ENCODE results near the gene ZNF692. TPM values are rescaled to one million over a fixed set of nuclear protein-coding genes. Genes with fewer than 3 reads are reported as not detected.
A peak's percentile ranks its signal among the peaks of the same experiment; 100 is the strongest.
"Not testable (repeated sequence)": the region's sequence is repeated elsewhere in the genome, so short reads cannot be mapped to it uniquely, and the experiment has no call there.

Gene ZNF692
- total RNA-seq, 1 experiment from 2014 or later: 15.0 TPM

DNA sequence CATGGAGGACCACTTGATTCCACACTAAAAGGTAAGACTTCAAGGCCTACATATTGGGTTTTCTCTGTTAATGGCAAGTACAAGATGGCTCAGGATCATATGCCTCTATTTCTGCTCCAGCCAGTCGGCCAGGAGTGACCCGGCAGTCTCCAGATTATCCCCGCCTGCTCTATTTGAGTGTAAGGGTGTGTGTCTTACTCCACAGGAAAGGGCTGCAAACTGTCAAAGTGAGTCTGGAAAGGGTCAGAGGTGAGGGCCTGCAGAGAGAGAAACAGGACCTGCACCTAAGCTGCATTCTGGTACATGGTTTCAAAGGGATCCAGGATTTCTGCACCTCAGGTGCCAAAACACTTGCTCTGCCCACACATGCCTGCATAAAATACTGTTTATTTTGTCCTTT, 9.2 kb downstream of the ZNF692 start:
- DNase-seq (ENCODE audit: low spot score): no peak

GRCh38 chr1:248849152-248849551, 9.7 kb downstream of the ZNF692 start:
- DNase-seq (ENCODE audit: low spot score): no peak

DNA sequence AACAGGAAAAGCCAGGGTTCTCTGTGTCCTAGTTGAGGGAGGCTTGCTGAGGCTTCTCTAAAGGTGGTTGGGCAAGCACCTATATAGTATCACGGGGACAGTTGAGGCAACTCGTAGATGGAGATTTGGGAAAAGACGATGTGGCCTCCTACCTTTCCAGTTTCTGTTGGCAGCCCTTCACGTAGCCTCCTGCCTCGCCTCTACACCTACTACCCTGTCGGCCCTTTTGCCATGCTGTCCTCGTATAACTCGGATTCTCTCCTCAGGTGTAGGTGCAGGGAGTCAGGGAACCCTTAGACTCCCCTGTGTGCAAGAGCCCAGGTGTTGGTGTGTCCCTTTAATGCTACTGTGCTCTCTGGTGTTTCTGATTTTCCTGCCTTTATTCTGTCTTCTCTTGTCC, 10.3 kb downstream of the ZNF692 start:
- DNase-seq (ENCODE audit: low spot score): no peak

DNA sequence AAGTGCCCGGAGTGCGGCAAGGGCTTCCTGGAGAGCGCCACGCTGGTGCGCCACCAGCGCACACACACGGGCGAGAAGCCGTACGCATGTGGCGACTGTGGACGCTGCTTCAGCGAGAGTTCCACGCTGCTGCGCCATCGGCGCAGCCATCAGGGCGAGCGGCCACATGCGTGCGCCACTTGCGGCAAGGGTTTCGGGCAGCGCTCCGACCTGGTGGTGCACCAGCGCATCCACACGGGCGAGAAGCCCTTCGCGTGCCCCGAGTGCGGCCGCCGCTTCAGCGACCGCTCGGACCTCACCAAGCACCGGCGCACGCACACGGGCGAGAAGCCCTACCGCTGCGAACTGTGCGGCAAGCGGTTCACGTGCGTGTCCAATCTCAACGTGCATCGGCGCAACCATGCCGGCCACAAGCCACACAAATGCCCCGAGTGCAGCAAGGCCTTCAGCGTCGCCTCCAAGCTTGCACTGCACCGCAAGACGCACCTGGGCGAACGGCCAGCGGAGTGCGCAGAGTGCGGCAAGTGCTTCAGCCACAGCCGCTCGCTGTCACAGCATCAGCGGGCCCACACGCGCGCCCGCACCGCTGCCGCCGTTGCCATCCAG, 10.8 kb downstream of the ZNF692 start:
- DNase-seq (ENCODE audit: low spot score): no peak

GRCh38 chr1:248847181-248847955, 11.5 kb downstream of the ZNF692 start:
- DNase-seq (ENCODE audit: low spot score): no peak

- no peak for DNase-seq (ENCODE audit: low spot score)
Measured at GRCh38 chr1:248844526-248844925, 14.4 kb downstream of the ZNF692 start.

GRCh38 chr1:248843687-248844086, 15.2 kb downstream of the ZNF692 start:
- no peak for DNase-seq (ENCODE audit: low spot score)

DNA sequence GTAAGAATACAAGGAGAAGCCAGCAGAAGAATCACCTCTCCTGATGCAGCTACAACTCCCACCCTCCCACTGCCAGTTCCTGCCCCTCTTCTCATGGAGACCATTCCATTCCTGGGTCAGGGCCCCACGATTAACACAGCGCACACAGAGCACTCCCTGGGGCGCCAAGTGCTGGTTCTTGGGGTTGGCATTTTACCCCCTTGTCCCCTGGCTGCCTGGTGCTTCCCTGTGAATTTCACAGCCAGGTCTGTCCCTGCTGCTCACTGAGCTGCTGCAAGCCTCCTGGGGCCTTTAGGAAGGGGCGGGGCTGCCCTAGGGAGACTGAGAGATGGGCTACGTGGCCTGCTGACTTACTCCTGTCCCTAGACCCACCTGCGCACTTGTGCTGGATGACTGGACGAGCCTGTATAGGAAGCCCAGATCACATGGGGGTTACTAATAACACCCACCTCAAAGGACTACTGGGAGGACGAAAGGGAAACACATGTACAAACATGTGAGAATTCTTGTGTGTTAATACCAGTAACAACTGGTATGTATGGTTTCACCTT, 16.0 kb downstream of the ZNF692 start:
- no peak for DNase-seq (ENCODE audit: low spot score)

- DNase-seq (ENCODE audit: low spot score): peak; percentile 26
Measured at GRCh38 chr1:248841702-248842395, 17.0 kb downstream of the ZNF692 start.

- no peak for DNase-seq (ENCODE audit: low spot score)
Measured at GRCh38 chr1:248840946-248841345, 17.9 kb downstream of the ZNF692 start.

- no peak for DNase-seq (ENCODE audit: low spot score)
Measured at GRCh38 chr1:248839168-248839555, 19.7 kb downstream of the ZNF692 start.

DNA sequence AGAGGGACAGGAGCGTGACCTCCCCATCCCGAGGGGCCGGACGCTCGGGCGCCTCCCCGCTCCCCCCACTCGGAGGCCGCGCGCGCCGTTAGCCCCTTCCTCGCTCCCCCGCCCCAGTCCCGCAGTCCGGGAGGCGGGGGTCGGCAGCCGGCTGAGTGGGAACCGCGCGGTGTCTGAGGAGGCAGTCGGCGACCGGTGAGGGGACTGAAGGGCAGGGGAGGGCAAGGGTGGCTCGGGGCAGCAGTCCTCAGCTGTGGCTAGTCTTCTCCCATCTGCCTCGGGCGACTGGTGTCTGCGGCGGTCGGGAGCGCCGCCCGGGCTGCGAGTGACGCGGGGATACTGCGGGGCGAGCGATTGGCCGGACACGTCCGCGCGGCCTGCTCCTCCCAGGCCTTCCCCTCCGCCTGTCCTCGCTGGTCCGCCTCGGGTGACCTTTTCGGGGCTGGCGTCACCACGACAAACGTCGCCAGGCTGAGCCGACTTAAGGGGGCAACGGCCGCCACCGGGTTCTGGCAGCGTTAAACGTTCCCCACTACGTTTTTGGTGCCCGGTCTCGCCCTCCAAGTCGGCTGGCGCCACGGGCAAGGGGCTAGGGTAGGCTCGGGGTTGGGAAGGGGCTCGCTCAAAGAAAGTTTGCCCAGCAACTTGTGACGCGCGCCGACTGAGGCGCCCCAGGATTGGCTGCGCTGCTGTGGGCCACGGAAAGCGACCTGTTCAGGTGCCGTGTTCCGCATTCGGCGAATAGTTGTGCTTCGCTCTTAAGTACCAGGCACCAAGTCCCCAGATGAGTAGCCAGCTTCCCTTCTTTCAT, 20.3 kb downstream of the ZNF692 start:
- DNase-seq (ENCODE audit: low spot score): peak; percentile 82

GRCh38 chr1:248837781-248838356, 21.0 kb downstream of the ZNF692 start, which contains the start of gene ZNF672:
Gene ZNF672, plus strand, starts transcription at chr1:248838224. Its CDS starts 9,051 bp downstream, at chr1:248847275.
- peak; percentile 100 for DNase-seq (ENCODE audit: low spot score)

DNA sequence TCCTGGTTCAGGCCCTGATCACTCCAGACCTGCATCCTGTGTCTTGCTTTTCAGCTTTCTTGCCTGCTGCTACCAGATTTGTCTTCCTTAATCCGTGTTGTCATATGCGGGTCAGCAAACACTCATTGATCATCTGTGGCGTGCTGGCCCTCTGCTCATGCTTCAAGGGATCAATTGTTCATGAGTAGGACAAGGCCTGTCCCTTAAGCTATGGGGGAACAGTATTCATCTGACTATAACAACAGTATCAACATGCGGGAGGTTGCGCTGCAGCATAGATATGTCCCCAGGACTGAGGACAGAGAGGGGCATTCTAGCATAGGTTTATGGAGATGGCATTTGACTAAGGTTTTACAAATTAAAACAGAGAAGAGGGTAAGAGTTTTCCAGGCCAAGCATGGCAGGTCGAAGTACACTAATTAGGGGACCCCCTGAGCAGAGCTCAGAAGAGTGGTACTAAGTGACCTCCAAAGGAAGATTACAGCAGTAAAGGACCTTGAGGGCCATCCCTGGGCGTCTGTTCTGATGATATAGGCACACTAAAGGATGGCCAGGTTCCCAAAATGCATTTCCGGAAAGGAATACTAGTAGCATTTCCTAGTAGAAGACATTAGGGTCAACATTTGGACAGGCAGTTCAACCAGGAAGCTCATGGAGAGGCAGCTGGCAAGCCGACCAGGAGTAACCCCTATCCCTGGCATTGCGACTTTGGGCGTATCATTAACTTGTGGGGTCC, 21.7 kb downstream of the ZNF692 start:
- DNase-seq (ENCODE audit: low spot score): no peak

DNA sequence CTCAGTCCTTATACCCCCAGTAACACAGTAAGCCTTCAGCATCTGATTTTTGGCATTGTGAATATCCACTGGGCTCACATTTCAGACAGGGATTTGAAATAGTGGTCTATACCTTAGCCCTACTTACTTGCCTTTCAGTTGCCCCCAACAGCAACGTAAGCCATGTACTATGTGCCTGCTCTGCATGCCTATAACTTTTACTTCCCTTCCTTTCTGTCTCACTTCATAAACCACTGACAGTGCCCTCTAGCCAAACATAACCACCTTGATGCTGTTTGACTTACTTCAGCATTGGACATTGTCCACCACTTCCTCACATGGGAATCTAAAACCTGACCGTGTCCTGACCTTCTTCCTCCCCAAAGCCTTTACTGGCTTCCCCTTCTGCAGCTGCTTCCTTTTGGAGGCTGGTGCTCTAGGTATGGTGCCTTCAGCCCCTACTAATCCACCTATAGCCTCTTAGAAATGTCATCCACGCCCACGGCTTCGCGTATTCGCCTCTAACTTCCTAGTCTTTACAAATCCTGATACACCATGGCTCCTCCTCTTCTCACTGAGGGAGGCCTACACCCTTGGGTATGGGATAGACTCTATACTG, 24.4 kb downstream of the ZNF692 start:
- DNase-seq (ENCODE audit: low spot score): no peak

- DNase-seq (ENCODE audit: low spot score): no peak
Measured at GRCh38 chr1:248831842-248832241, 27.0 kb downstream of the ZNF692 start.

DNA sequence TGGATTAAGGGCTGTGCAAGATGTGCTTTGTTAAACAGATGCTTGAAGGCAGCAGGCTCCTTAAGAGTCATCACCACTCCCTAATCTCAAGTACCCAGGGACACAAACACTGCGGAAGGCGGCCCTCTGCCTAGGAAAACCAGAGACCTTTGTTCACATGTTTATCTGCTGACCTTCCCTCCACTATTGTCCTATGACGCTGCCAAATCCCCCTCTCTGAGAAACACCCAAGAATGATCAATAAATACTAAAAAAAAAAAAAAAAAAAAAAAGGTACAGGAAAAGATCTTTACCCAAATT, 28.2 kb downstream of the ZNF692 start:
- not testable (repeated sequence) for DNase-seq (ENCODE audit: low spot score)

DNA sequence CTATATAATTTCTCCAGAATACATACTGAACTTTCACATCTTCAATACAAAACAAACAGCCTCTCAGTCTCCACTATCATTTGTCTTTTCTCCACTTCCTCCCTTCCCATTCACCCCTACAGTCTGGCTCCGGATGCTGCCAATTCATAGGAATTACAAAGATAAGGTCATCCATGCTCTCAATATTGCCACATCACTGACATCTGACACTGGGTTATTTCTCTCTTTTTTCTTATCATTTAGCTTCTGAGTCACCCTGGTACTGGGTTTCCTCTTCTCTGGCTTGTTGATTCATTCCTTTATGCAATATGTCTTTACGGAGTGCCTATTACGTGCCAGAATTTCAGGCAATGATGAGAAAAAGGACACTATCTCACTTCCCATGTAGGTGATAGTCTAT, 30.0 kb downstream of the ZNF692 start:
- DNase-seq (ENCODE audit: low spot score): peak; percentile 95

- peak; percentile 98 for DNase-seq (ENCODE audit: low spot score)
Measured at GRCh38 chr1:248825909-248826760, 32.8 kb downstream of the ZNF692 start, which contains the start of gene SH3BP5L. Gene SH3BP5L, minus strand, starts transcription at chr1:248825915. Its CDS starts 980 bp downstream, at chr1:248824935.
